Natural killer cell treated with Interleukin-12 subunit alpha and Interleukin-12 subunit beta and Interleukin-15 and Interleukin-18, amount 100 ng/mL, for 72 hours (primary cell): Measurements from ENCODE around the gene SIAH2. TPM values are rescaled to one million over a fixed set of nuclear protein-coding genes. Genes with fewer than 3 reads are reported as not detected.

ENCODE experiments used
- ATAC-seq, 2 donors: fragments of 150-1000 bp; cut with Tn5 transposase in 1 of 2; sonication (Bioruptor Pico), chemical (Tn5 transposase) in 1 of 2; 2 replicates each; pipeline ENCODE4 v1.10.0; 2021
- DNase-seq: peaks from one replicate; pipeline ENCODE4 v3.0.0; 2022; ENCODE audit warnings: low spot score
- H3K27ac Mint-ChIP-seq, 2 donors: 1 replicate in 1 of 2; 2 replicates in 1 of 2; pipeline ENCODE4 v1.8.0; 2022; ENCODE audit warnings: mixed read lengths in 2 of 2, mild to moderate bottlenecking in 1 of 2, moderate library complexity in 1 of 2
- H3K27me3 Mint-ChIP-seq, 2 donors: 1 replicate in 1 of 2; 2 replicates in 1 of 2; pipeline ENCODE4 v1.8.0; 2022; ENCODE audit warnings: mixed read lengths in 2 of 2
- H3K36me3 Mint-ChIP-seq: one replicate; pipeline ENCODE4 v1.8.0; 2022; ENCODE audit warnings: mixed read lengths
- H3K4me1 Mint-ChIP-seq, 2 donors: 1 replicate in 1 of 2; 2 replicates in 1 of 2; pipeline ENCODE4 v1.8.0; 2022; ENCODE audit warnings: low read depth in 2 of 2, mixed read lengths in 2 of 2, mild to moderate bottlenecking in 1 of 2
- H3K4me3 Mint-ChIP-seq: one replicate; pipeline ENCODE4 v1.8.0; 2022; ENCODE audit warnings: mixed read lengths
- H3K9me3 Mint-ChIP-seq: 2 replicates; pipeline ENCODE4 v1.8.0; 2022; ENCODE audit warnings: mixed read lengths
- total RNA-seq, 2 donors: library from RNA; stranded (reverse); gene quantifications; one replicate each; pipeline ENCODE4 v1.2.3, GENCODE V29; 2022

Gene SIAH2
- total RNA-seq, 2 donors from 2014 or later, result 34.9 to 41.4 TPM

DNA sequence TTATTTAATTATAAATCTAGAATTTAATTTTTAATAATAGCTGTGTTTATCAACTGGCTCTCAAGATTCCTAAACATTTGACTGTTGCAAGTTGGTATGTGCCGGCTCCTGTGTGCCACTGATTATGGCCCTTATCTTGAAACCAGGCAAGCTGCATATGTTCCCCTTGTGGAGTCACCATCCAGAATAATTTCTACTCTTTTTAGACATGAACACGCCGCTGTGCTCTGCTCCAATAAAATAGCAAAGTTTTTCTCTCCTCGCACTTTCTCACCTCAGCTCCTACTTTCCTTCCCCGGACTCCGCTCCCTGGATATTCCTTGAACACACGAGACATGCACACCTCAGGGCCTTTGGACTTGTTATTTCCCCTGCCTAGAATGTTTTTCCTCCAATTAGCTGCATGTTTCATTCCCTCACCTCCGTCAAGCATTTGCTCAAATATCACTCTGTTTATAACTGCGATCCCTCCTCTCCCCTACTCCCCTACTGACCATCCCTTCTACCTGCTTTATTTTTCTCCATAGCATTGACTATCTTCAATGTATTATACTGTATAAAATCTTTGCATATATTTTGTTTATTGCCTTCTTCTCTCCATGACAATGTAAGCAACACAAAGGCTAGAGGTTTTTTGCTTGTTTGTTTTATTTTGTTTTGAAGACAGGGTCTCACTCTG, 33.1 kb downstream of the SIAH2 start:
- peaks cover 4 to 8% of the 10 kb centered on the region in 2 donors for H3K4me1 Mint-ChIP-seq
- DNase-seq, result no peak

DNA sequence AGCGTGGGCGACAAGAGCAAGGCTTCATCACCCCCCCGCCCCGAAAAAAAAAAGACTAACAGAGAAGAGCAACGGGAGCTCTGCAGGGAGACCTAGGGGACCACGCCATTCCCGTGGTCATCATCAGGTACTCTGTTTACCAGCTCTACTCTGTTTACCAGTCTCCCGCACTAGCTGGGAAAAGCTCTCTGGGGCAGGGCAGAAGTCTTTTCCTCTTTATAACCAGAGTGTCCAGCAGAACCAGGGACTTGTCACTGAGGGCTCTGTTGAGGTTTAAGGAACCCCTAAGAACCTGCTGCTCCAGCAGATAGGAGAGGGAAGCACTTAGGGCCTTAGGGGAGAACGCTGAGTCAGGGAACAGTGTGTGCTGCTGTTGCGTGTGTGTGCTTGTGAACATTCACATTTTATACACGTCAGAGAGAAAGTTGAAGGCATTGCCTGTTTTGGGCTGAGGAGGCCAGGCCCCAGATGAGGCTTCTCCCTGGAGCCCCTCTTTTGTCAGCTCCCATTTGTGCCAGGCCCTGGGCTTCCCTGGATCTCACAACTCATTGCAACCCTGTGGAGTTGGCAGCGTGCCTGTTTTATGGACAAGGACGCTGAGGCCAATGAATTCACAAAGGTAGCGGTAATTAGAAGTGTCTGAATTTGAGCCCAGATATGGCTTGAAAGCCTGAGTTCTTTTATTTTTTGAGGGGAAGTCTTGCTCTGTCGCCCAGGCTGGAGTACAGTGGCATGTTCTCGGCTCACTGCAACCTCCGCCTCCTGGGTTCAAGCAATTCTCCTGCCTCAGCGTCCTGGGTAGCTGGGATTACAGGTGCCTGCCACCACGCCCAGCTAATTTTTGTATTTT, 35.1 kb downstream of the SIAH2 start:
- Mint-ChIP-seq H3K4me1 (peaks cover 0 to 4% of the 10 kb centered on the region in 2 donors), H3K9me3 (no peaks in the 10 kb centered on the region), H3K4me3 (no peak overlapping the region), H3K27me3 (no peaks in the 10 kb centered on the region), H3K36me3 (no peaks in the 10 kb centered on the region), H3K27ac (no peak overlapping the region)
- ATAC-seq (no peak), DNase-seq (no peak)

More for the DNA sequence above, 33.1 kb downstream of the SIAH2 start:
- no peaks in the 10 kb centered on the region for H3K27me3 Mint-ChIP-seq
- no peaks in the 10 kb centered on the region for H3K36me3 Mint-ChIP-seq
- ATAC-seq, result no peak
- H3K9me3 Mint-ChIP-seq, result no peaks in the 10 kb centered on the region
- no peak overlapping the region for H3K27ac Mint-ChIP-seq
- no peak overlapping the region for H3K4me3 Mint-ChIP-seq

DNA sequence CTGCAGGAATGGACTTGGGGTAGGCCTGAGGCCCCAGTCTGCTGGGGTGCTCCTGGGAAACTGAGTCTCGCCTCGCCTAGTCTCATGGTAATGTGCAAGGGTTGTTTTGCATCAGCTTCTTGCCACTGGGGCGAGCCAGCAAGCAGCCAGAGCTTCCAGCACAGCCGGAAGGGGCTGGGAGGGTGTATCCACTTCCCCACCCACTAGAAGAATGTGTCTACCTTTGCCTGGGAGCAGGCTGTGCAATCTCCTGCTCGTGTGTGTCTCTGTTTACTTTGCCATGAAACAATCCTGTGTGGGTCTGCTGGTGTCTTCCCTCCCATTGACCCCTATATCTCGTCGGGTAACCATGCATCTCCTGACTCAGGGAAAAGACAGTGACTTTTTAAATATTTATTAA, 37.4 kb downstream of the SIAH2 start:
- peaks cover 0 to 10% of the 10 kb centered on the region in 2 donors for H3K4me1 Mint-ChIP-seq
- H3K27ac Mint-ChIP-seq, result no peak overlapping the region
- no peak overlapping the region for H3K4me3 Mint-ChIP-seq
- no peaks in the 10 kb centered on the region for H3K9me3 Mint-ChIP-seq
- H3K36me3 Mint-ChIP-seq, result no peaks in the 10 kb centered on the region
- ATAC-seq (no peak), DNase-seq (no peak)
- no peaks in the 10 kb centered on the region for H3K27me3 Mint-ChIP-seq

DNA sequence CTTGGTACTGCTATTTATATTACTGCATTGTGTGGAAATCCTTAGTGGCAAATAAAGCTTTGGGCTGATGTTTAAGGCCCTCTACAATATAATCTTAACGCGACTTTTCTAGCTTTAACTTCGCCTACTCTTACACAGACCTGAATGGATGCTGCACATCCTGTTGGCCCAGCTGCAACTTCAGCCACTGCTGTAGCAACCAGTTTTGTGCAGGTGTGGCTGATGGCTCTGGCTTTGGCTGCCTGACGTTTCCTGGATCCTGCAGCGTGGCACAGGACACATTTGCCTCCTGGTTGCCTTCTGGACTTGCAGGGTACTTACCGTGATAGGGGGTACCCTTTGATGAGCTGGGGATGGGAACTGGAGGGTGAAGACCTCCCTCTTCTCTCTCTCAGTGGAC, 39.0 kb downstream of the SIAH2 start:
- no peak for DNase-seq
- ATAC-seq, result no peak
- H3K4me3 Mint-ChIP-seq, result no peak overlapping the region
- H3K4me1 Mint-ChIP-seq, result peaks cover 0 to 6% of the 10 kb centered on the region in 2 donors
- no peak overlapping the region for H3K27ac Mint-ChIP-seq
- H3K27me3 Mint-ChIP-seq, result no peaks in the 10 kb centered on the region
- no peaks in the 10 kb centered on the region for H3K9me3 Mint-ChIP-seq
- no peaks in the 10 kb centered on the region for H3K36me3 Mint-ChIP-seq

DNA sequence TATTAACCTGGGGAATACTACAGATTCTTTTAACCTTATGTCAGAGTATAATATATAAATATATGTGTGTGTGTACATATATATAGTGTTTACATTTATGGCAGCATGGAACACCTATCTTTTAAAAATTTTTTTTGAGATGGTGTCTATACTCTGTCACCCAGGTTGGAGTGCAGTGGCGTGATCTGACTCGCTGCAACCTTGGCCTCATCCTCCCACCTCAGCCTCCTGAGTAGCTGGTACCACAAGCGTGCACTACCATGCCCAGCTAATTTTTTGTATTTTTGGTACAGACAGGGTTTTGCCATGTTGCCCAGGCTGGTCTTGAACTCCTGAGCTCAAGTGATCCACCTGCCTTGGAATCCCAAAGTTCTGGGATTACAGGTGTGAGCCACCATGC, 40.7 kb downstream of the SIAH2 start:
- ATAC-seq (no peak), DNase-seq (no peak)
- no peaks in the 10 kb centered on the region for H3K27me3 Mint-ChIP-seq
- no peaks in the 10 kb centered on the region for H3K9me3 Mint-ChIP-seq
- no peak overlapping the region for H3K4me3 Mint-ChIP-seq
- no peak overlapping the region for H3K27ac Mint-ChIP-seq
- peaks cover 0 to 6% of the 10 kb centered on the region in 2 donors for H3K4me1 Mint-ChIP-seq
- H3K36me3 Mint-ChIP-seq, result no peaks in the 10 kb centered on the region

DNA sequence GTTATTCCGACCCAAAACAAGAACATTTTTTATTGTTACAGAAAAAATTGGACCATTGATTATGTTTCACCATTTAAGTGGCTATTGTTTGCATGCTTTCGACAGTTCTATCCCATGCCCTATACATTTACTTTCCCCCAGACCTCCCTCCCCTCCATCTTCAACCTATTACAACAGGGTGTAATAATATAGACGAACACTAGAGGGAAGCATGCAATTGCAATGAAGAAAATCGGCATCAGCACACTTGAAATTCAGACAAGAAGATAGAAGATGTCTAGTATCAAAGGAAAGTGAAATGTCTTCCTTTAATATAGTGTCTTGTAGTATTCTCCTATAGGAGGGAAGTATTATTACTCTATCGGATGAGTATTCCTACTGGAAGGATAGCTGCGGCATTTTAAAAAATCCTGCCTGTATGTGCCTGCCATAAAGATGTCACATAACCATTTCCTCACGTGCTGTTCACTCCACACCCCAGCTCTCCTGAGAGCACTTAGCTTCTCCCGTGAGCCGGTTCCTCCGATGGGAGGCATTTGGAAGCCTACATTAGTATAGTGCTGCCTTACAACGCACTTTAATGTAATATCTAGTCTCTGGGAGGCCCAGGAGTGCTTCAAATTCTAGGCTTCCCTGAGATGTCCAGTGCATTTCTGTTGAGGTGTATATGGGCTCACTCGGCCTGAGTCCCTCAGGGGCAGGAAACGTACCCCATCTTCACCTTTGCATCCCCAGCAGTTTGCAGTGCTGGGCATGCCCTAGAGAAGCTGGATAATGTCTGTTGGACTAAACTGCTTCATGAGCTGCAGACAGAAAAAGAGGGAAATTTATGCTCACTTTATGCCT, 41.5 kb downstream of the SIAH2 start:
- H3K4me3 Mint-ChIP-seq, result no peak overlapping the region
- H3K36me3 Mint-ChIP-seq, result no peaks in the 10 kb centered on the region
- H3K9me3 Mint-ChIP-seq, result no peaks in the 10 kb centered on the region
- peaks cover 0 to 6% of the 10 kb centered on the region in 2 donors for H3K4me1 Mint-ChIP-seq
- peak; percentile 68 to 81 for ATAC-seq
- H3K27ac Mint-ChIP-seq, result no peak overlapping the region
- DNase-seq, result no peak
- no peaks in the 10 kb centered on the region for H3K27me3 Mint-ChIP-seq

DNA sequence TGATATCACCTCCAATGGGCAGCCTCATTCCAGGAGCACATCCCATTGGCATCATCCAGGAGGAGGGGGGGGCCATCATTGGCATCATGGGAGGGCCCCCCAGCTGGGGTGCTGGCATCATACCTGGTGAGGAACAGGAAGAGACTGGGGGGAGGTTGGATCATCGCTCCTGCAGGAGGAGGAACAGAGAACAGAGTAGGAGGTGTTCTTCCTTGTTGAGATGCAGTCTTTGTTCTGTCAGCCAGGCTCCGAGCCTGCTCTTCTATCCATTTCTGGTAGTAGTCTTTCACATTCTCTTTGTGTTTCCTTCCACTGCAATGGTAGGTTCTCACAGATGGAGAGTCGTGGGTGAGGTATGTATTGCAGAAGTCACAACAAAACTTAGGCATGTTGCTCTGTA, 42.5 kb downstream of the SIAH2 start:
- Mint-ChIP-seq H3K27ac (no peak overlapping the region), H3K9me3 (no peaks in the 10 kb centered on the region), H3K4me1 (peaks cover 0 to 6% of the 10 kb centered on the region in 2 donors), H3K4me3 (no peak overlapping the region), H3K27me3 (no peaks in the 10 kb centered on the region), H3K36me3 (peaks cover under 1% of the 10 kb centered on the region)
- no peak for ATAC-seq
- DNase-seq, result no peak

DNA sequence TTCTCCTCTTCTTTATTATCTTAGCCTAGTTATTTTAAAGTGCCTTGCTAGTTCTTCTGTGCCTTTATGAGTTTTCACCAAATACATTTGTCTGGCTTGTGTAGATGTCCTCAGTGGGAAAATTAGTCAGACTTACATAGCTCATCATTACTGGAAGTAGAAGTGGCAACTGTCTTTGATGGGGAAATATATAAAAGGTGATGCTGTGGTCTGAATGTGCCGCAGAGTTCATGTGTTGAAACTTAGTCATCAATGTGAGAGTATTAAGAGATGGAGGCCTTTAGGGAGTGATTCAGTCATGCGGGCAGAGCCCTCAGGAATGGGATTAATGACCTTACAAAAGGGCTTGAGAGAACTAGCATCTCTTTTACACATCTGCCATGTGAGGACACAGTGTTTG, 52.9 kb downstream of the SIAH2 start:
- peak in 1 of 2 donors; percentile 43 for ATAC-seq
- H3K36me3 Mint-ChIP-seq, result peaks cover 52% of the 10 kb centered on the region
- H3K27ac Mint-ChIP-seq, result no peak overlapping the region
- peaks cover 12 to 14% of the 10 kb centered on the region in 2 donors for H3K4me1 Mint-ChIP-seq
- no peaks in the 10 kb centered on the region for H3K27me3 Mint-ChIP-seq
- peaks cover 7% of the 10 kb centered on the region for H3K9me3 Mint-ChIP-seq
- H3K4me3 Mint-ChIP-seq, result no peak overlapping the region
- no peak for DNase-seq

DNA sequence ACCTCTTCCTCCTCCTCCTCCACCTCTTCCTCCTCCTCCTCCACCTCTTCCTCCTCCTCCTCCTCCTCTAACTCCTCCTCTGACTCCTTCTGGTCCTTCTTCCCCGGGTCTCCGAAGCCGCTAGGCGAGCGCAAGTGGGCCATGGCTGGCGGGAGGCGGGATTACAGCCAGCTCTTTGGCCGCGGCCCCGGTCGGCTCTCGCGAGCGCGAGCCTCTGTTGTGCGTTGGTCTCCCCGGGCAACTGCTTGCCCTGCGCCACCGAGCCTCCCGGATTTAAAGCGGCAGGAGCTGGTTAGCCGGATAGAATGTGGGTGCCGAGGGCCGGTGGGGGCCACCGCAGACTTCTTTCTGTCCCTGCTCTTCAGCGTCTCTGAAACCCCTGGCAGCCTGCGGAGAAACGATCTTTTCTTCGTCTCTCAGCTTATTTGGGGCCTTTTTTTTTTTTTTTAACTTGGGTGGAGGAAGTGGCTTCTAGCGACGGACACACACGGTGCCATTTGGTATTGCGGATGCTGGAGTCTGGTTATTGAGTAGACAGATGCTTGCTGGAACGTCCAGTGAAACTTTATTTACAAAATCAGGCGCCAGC, 59.1 kb downstream of the SIAH2 start, which contains the start of gene ERICH6:
Gene ERICH6, minus strand, starts transcription at position 165 of the 589 bp plus-strand sequence. Its CDS starts 22 bp downstream, at position 143.
- peak within 1 kb of the TSS; percentile 88 to 94 for H3K27ac Mint-ChIP-seq
- no peaks in the 10 kb centered on the region for H3K27me3 Mint-ChIP-seq
- peak within 1 kb of the TSS; percentile 85 for H3K4me3 Mint-ChIP-seq
- DNase-seq (peak; percentile 91), ATAC-seq (peak; percentile 98 to 99)
- peaks cover 13% of the 10 kb centered on the region for H3K36me3 Mint-ChIP-seq
- H3K4me1 Mint-ChIP-seq, result peaks cover 18 to 21% of the 10 kb centered on the region in 2 donors
- no peaks in the 10 kb centered on the region for H3K9me3 Mint-ChIP-seq

DNA sequence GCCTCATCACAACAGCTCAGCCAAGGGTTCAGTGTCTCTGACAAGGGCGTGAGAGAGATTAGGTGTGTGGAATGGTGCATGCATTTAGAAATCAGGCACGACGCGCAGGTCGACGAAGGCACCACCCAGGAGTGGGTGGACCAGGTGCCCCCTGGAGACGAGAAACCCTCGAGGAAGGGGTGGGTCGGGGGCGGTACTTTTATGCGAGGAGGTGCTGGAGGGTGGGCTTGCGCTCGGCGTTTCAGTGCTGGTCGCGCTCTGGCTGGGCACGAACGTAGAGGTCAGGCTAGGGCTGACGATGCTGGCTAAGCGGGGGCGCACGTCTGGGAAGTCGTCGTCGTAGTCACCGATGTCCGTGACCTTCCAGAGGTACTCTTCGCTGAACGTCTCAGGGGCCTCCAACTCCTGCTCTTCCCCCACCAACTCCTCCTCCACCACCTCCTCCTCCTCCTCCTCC, 59.6 kb downstream of the SIAH2 start:
- Mint-ChIP-seq H3K27ac (peak overlapping the region; percentile 88 to 94), H3K4me1 (peaks cover 18 to 21% of the 10 kb centered on the region in 2 donors)
- peak in 1 of 2 donors; percentile 83 for ATAC-seq

DNA sequence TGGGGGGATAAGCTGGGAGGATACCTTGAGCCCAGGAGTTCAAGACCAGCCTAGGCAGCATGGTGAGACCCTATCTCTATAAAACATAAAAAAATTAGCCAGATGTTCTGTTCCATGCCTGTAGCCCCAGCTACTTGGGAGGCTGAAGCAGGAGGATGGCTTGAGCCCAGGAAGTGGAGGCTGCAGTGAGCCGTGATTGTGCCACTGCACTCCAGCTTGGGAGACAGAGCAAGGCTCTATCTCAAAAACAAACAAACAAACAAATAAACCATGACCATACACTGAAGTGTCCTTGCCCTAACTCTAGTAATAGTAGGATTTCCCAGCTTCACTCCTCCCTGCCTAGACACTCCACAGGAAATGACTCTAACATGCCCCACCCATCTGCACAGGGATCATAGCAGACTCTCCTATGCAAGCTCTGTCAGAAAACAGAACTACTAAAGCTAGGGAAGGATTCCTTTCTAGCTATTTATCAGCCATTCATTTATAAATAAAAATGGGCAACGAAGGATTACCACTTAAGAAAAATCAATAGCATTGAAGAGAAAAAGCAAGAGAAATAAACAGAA, 63.8 kb downstream of the SIAH2 start:
- Mint-ChIP-seq H3K9me3 (no peaks in the 10 kb centered on the region), H3K27ac (no peak overlapping the region), H3K4me3 (no peak overlapping the region), H3K27me3 (no peaks in the 10 kb centered on the region), H3K36me3 (no peaks in the 10 kb centered on the region), H3K4me1 (peaks cover 9 to 14% of the 10 kb centered on the region in 2 donors)
- no peak for DNase-seq
- ATAC-seq, result no peak

More for the DNA sequence above, 59.6 kb downstream of the SIAH2 start:
- no peaks in the 10 kb centered on the region for H3K27me3 Mint-ChIP-seq
- DNase-seq, result no peak
- H3K36me3 Mint-ChIP-seq, result peaks cover 8% of the 10 kb centered on the region
- peak overlapping the region; percentile 85 for H3K4me3 Mint-ChIP-seq
- H3K9me3 Mint-ChIP-seq, result no peaks in the 10 kb centered on the region

DNA sequence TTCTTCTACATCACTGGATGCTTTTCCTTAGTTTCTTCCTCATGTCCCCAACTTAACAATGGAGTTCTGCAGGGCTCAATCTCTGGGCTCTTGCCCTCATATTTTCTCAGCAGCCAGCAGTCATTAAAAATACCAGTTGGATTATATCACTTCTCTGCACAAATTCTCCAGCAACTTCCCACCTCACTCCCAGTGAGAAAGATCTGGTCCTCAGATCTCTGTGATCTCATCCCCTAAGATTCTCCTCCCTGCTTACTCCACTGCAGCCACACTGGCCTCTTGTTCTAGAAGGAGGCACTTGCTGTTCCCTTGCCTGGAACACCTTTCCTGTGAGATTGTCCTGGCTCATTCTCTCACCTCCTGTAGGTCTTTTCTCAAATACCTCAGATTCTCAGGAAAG, 65.3 kb downstream of the SIAH2 start:
- Mint-ChIP-seq H3K4me3 (no peak overlapping the region), H3K4me1 (peaks cover 2 to 3% of the 10 kb centered on the region in 2 donors), H3K27ac (no peak overlapping the region), H3K27me3 (no peaks in the 10 kb centered on the region), H3K9me3 (no peaks in the 10 kb centered on the region), H3K36me3 (no peaks in the 10 kb centered on the region)
- DNase-seq (no peak), ATAC-seq (no peak)
